ENCODE measurements around the gene ADAM10. TPM values are rescaled to one million over a fixed set of nuclear protein-coding genes. Genes with fewer than 3 reads are reported as not detected.
"Not testable (repeated sequence)": the region's sequence is repeated elsewhere in the genome, so short reads cannot be mapped to it uniquely, and the experiment has no call there.

Gene ADAM10
- total RNA-seq, 1 experiment from 2014 or later, result 239 TPM

DNA sequence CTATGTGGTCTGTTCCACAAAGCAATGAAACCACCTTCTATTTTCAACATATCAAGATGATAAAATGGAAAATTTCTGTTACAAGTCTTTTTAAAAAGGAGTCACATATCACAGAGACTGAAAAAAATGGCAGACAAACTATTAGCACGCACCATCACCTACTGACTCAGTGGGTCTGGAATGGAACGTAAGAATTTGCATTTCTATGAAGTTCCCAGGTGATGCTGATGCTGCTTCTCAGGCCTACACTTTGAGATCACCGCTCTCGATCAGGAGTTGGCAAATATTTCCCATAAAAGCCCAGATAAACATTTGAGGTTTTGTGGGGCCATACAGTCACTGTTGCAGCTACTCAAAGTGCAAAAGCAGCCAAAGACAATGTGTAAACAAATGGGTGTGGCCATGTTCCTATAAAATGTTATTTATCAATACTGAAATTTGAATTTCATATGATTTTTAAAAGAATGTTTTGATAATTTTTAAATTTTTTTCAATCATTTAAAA lies 142.9 kb downstream of the ADAM10 start:
- Histone ChIP-seq H3K4me2 (no peak overlapping the region), H3K27ac (peak overlapping the region; percentile 79; the same call in 1 of the 2 replicates), H2AFZ (no peak overlapping the region), H3K9me3 (ENCODE audit: insufficient read depth, low read depth) (no peaks in the 10 kb centered on the region; the same call in 1 of the 2 replicates), H3K36me3 (ENCODE audit: low read depth) (peaks cover 39% of the 10 kb centered on the region), H3F3A (ENCODE audit: insufficient read depth, low read depth) (peaks cover 29% of the 10 kb centered on the region), H3K9me2 (ENCODE audit: insufficient read depth) (no peaks in the 10 kb centered on the region), H3K27me3 (ENCODE audit: insufficient read depth, low read depth) (no peaks in the 10 kb centered on the region), H3K4me3 (no peak overlapping the region), H3K4me1 (replicated peaks; ENCODE audit: insufficient read depth) (peaks cover 45% of the 10 kb centered on the region), H4K20me1 (ENCODE audit: insufficient read depth) (no peaks in the 10 kb centered on the region), H3K79me2 (ENCODE audit: low read depth) (0 out of 2 replicates have a peak, but pooled peaks cover 17% of the 10 kb centered on the region)
- DNase-seq, result no peak
- intact Hi-C loops (cut with micrococcal nuclease; ENCODE audit: unreplicated experiment), result no loop called here
- ChIA-PET POLR2A (ENCODE audit: unreplicated experiment) (no interaction called here), CTCF (no interaction called here)
- TF ChIP-seq, protein P1, sequence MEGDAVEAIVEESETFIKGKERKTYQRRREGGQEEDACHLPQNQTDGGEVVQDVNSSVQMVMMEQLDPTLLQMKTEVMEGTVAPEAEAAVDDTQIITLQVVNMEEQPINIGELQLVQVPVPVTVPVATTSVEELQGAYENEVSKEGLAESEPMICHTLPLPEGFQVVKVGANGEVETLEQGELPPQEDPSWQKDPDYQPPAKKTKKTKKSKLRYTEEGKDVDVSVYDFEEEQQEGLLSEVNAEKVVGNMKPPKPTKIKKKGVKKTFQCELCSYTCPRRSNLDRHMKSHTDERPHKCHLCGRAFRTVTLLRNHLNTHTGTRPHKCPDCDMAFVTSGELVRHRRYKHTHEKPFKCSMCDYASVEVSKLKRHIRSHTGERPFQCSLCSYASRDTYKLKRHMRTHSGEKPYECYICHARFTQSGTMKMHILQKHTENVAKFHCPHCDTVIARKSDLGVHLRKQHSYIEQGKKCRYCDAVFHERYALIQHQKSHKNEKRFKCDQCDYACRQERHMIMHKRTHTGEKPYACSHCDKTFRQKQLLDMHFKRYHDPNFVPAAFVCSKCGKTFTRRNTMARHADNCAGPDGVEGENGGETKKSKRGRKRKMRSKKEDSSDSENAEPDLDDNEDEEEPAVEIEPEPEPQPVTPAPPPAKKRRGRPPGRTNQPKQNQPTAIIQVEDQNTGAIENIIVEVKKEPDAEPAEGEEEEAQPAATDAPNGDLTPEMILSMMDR (conservative IDR thresholded peaks at IDR 0.05), result no peak
- TF ChIP-seq EZH2 (IDR thresholded peaks at IDR 0.05; ENCODE audit: low read depth), result no peak
- no TSS peak for BruUV-seq (replicated peaks)

DNA sequence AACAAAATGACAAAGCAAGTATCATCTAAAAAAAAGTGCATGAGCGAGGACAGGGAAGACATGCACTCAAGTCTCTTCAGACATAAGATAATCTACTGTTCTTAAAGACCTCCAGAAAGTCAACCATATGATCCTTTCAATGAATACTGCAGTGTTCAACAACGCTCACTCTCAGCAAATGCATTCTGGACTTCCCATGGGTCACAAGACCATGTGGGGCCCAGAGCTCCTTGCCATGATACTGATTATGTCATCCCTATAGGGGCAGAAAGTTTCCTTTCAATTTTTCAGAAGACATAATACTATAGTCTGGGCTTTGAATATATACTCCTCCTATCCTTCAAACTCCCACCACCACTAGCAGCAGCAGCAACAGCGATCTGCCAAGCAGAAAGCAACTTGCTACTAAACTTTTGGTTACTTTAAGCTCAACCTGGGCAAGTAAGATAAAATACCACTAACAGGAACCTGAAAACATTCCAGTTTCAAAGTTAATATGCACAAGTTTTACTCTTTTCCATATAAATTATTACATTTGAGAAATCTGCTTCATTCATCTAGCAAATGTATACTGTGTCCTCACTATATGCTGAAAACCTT lies 143.5 kb downstream of the ADAM10 start:
- Histone ChIP-seq H3F3A (ENCODE audit: insufficient read depth, low read depth) (peaks cover 29% of the 10 kb centered on the region), H3K4me3 (no peak overlapping the region), H4K20me1 (ENCODE audit: insufficient read depth) (no peaks in the 10 kb centered on the region), H3K27me3 (ENCODE audit: insufficient read depth, low read depth) (no peaks in the 10 kb centered on the region), H3K9me2 (ENCODE audit: insufficient read depth) (no peaks in the 10 kb centered on the region), H3K9me3 (ENCODE audit: insufficient read depth, low read depth) (no peaks in the 10 kb centered on the region; the same call in 1 of the 2 replicates), H3K27ac (peak overlapping the region; percentile 79; the same call in 1 of the 2 replicates), H3K4me2 (peak overlapping the region; percentile 13; the same call in 1 of the 2 replicates), H3K36me3 (ENCODE audit: low read depth) (peaks cover 39% of the 10 kb centered on the region), H2AFZ (no peak overlapping the region), H3K79me2 (ENCODE audit: low read depth) (0 out of 2 replicates have a peak, but pooled peaks cover 17% of the 10 kb centered on the region), H3K4me1 (replicated peaks; ENCODE audit: insufficient read depth) (peaks cover 45% of the 10 kb centered on the region)
- DNase-seq, result no peak
- TF ChIP-seq, protein P1 (conservative IDR thresholded peaks at IDR 0.05), result no peak
- TF ChIP-seq EZH2 (IDR thresholded peaks at IDR 0.05; ENCODE audit: low read depth), result no peak
- BruUV-seq (replicated peaks), result no TSS peak
- POLR2A ChIA-PET (ENCODE audit: unreplicated experiment), result no interaction called here
- intact Hi-C loops (cut with micrococcal nuclease; ENCODE audit: unreplicated experiment), result no loop called here
- CTCF ChIA-PET, result no interaction called here

DNA sequence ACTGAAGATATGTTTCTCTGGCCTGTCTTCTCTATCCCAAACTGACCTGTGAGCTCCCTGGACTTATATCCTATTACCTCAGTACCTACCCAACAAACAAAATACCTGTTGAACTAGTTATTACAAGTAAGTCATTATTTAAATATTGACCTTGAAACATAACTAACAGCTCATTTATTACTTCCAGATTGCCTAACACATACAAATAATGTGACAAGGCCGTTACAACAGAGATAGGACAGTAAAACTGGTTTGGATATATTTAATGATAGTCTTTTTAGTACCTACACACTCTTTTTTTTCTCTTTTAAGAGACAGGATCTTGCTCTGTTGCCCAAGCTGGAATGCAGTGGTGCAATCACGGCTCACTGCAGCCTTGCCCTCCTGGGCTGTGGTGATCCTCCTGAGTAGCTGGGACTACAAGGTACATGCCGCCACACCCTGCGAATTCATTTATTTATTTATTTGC lies 145.0 kb downstream of the ADAM10 start:
- no peaks in the 10 kb centered on the region for H3K27me3 ChIP-seq (ENCODE audit: insufficient read depth, low read depth)
- DNase-seq, result peak; percentile 26 to 95
- H3F3A ChIP-seq (ENCODE audit: insufficient read depth, low read depth), result peaks cover 29% of the 10 kb centered on the region
- no peak overlapping the region for H3K4me3 ChIP-seq
- BruUV-seq (replicated peaks), result no TSS peak
- no peaks in the 10 kb centered on the region for H3K9me2 ChIP-seq (ENCODE audit: insufficient read depth)
- no peak overlapping the region for H2AFZ ChIP-seq
- TF ChIP-seq, protein P1 (conservative IDR thresholded peaks at IDR 0.05), result no peak
- no peak for TF ChIP-seq EZH2 (IDR thresholded peaks at IDR 0.05; ENCODE audit: low read depth)
- no peaks in the 10 kb centered on the region; the same call in 1 of the 2 replicates for H3K9me3 ChIP-seq (ENCODE audit: insufficient read depth, low read depth)
- CTCF ChIA-PET, result no interaction called here
- no peaks in the 10 kb centered on the region for H4K20me1 ChIP-seq (ENCODE audit: insufficient read depth)
- H3K4me1 ChIP-seq (replicated peaks; ENCODE audit: insufficient read depth), result peaks cover 45% of the 10 kb centered on the region
- intact Hi-C loops (cut with micrococcal nuclease; ENCODE audit: unreplicated experiment), result no loop called here
- peak overlapping the region; percentile 79 for H3K27ac ChIP-seq
- 0 out of 2 replicates have a peak, but pooled peaks cover 17% of the 10 kb centered on the region for H3K79me2 ChIP-seq (ENCODE audit: low read depth)
- H3K36me3 ChIP-seq (ENCODE audit: low read depth), result peaks cover 25% of the 10 kb centered on the region
- H3K4me2 ChIP-seq, result peak overlapping the region; percentile 41
- POLR2A ChIA-PET (ENCODE audit: unreplicated experiment), result interaction anchor here (0.6 to 0.7 kb wide), 2 partner anchors 136 to 375 kb away, joined by 4 to 8 read pairs; no protein-coding TSS in a partner anchor

DNA sequence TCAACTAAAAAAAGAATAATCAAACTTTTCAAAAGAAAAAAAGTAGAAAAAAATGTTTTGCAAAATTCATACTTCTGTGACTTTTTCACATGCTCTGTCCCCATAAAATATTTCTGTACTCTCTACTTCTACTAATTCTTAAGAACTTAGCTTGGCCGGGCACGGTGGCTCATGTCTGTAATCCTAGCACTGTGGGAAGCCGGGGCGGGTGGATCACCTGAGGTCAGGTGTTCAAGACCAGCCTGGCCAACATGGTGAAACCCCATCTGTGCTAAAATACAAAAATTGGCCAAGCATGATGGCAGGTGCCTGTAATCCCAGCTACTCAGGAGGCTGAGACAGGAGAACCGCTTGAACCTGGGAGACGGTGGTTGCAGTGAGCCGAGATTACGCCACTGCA lies 145.6 kb downstream of the ADAM10 start:
- Histone ChIP-seq H3K4me2 (peak overlapping the region; percentile 41), H3F3A (ENCODE audit: insufficient read depth, low read depth) (peaks cover 29% of the 10 kb centered on the region), H3K36me3 (ENCODE audit: low read depth) (peaks cover 20% of the 10 kb centered on the region), H3K79me2 (ENCODE audit: low read depth) (0 out of 2 replicates have a peak, but pooled peaks cover 17% of the 10 kb centered on the region), H3K4me1 (replicated peaks; ENCODE audit: insufficient read depth) (peaks cover 45% of the 10 kb centered on the region), H3K27ac (peak overlapping the region; percentile 79)
- CTCF ChIA-PET; H3K27me3 ChIP-seq (ENCODE audit: insufficient read depth, low read depth); H3K4me3 ChIP-seq; H3K9me2 ChIP-seq (ENCODE audit: insufficient read depth); DNase-seq; H4K20me1 ChIP-seq (ENCODE audit: insufficient read depth); BruUV-seq (replicated peaks); H3K9me3 ChIP-seq (ENCODE audit: insufficient read depth, low read depth); intact Hi-C loops (cut with micrococcal nuclease; ENCODE audit: unreplicated experiment); H2AFZ ChIP-seq: not testable (repeated sequence)
- POLR2A ChIA-PET (ENCODE audit: unreplicated experiment), result interaction anchor here (0.7 kb wide), 1 partner anchor 136 kb away, joined by 8 read pairs; no protein-coding TSS in a partner anchor

Data from PC-9 (cell line).